CD8-positive, alpha-beta memory T cell (primary cell): Measurements from ENCODE around the gene ARAP2. TPM values are rescaled to one million over a fixed set of nuclear protein-coding genes. Genes with fewer than 3 reads are reported as not detected.

Source experiments
- CTCF ChIA-PET: fragments of 350-600 bp; sonication (Branson Sonifier 250); formaldehyde crosslinking; loops from one replicate; lab custom pipeline; 2021; ENCODE audit warnings: antibody characterized with exemption; lab: Charles Lee
- POLR2A ChIA-PET: fragments of 350-600 bp; sonication (Branson Sonifier 250); formaldehyde crosslinking; loops from one replicate; lab custom pipeline; 2021; ENCODE audit warnings: antibody characterized with exemption; lab: Charles Lee
- DNase-seq, 5 donors: peaks; one replicate each; pipeline versions ENCODE4 v3.0.0 to v3.0.0-alpha.2; 2020 to 2022; ENCODE audit warnings: mixed read lengths in 1 of 5
- H3K27ac ChIP-seq: one replicate; pipeline ENCODE4 v1.7.0; 2013; ENCODE audit warnings: low read depth, mild to moderate bottlenecking, low read length, moderate library complexity
- H3K27me3 ChIP-seq: 2 replicates; pipeline ENCODE4 v1.7.0; 2013; ENCODE audit warnings: low read length, mild to moderate bottlenecking; ENCODE audit not compliant: insufficient read depth, poor library complexity, severe bottlenecking
- H3K36me3 ChIP-seq: 2 replicates; pipeline ENCODE4 v1.7.0; 2013; ENCODE audit warnings: mild to moderate bottlenecking, low read length, moderate library complexity; ENCODE audit not compliant: insufficient read depth
- H3K4me1 ChIP-seq: 2 replicates; pipeline ENCODE4 v1.7.0; 2013; ENCODE audit warnings: mild to moderate bottlenecking, low read length, moderate library complexity; ENCODE audit not compliant: insufficient read depth
- H3K4me3 ChIP-seq: 2 replicates; pipeline ENCODE4 v1.7.0; 2013; ENCODE audit warnings: mild to moderate bottlenecking, low read length
- H3K9me3 ChIP-seq: 2 replicates; pipeline ENCODE4 v1.7.0; 2013; ENCODE audit warnings: mild to moderate bottlenecking, low read length
- H3K27ac Mint-ChIP-seq, 8 donors: one replicate each; pipeline ENCODE4 v1.8.0; 2020 to 2021; ENCODE audit warnings: mixed read lengths in 8 of 8, mild to moderate bottlenecking in 6 of 8, inconsistent platforms in 3 of 8, moderate library complexity in 3 of 8
- H3K27me3 Mint-ChIP-seq, 2 donors: one replicate each; pipeline ENCODE4 v1.8.0; 2020 to 2021; ENCODE audit warnings: mixed read lengths in 2 of 2, mild to moderate bottlenecking in 1 of 2, moderate library complexity in 1 of 2
- H3K36me3 Mint-ChIP-seq, 3 donors: one replicate each; pipeline ENCODE4 v1.8.0; 2020 to 2021; ENCODE audit warnings: mixed read lengths in 3 of 3, inconsistent platforms in 1 of 3, mild to moderate bottlenecking in 1 of 3
- H3K4me1 Mint-ChIP-seq, 3 donors: one replicate each; pipeline ENCODE4 v1.8.0; 2020 to 2021; ENCODE audit warnings: mixed read lengths in 3 of 3, inconsistent platforms in 1 of 3, mild to moderate bottlenecking in 1 of 3
- H3K4me3 Mint-ChIP-seq, 7 donors: one replicate each; pipeline ENCODE4 v1.8.0; 2020 to 2021; ENCODE audit warnings: mixed read lengths in 7 of 7, mild to moderate bottlenecking in 6 of 7, moderate library complexity in 4 of 7, inconsistent platforms in 2 of 7
- H3K9me3 Mint-ChIP-seq, 5 donors: one replicate each; pipeline ENCODE4 v1.8.0; 2020 to 2022; ENCODE audit warnings: mixed read lengths in 5 of 5, mild to moderate bottlenecking in 3 of 5, moderate library complexity in 2 of 5, inconsistent platforms in 1 of 5
- polyA plus RNA-seq: library from polyadenylated mRNA; unstranded; fragments of 300-500 nt; fragmentation: Illumina TruSeq; gene quantifications from one replicate; pipeline ENCODE4 v1.2.3, GENCODE V29; 2021
- total RNA-seq, 2 experiments: library from RNA; stranded (reverse); gene quantifications; one replicate each; pipeline ENCODE4 v1.2.3, GENCODE V29; 2021

Gene ARAP2
- total and polyA plus RNA-seq, 3 experiments from 2014 or later = 44.2 to 49.9 (median 49.7) TPM

DNA sequence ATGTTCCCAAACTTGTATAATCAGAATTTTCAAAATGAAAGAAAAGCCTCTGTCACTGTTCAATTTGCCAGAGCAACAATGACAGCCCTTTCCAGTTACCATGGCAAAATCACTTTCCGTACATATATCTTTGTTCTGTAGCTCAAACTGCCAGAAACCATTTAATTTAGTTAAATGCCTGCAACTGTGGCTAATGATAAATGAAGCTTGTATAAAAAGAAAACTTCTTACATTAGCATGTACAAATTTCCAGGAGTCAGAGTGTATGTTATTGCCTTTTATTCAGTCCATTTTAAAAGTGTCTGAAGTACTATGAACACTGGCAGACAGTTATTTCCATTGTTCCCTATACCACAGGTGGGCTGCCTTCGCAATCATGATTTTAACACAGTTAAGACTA is 30.3 kb downstream of the ARAP2 start:
- Mint-ChIP-seq H3K27ac (peak overlapping the region in 2 of 8 donors; percentile 44 to 50), H3K9me3 (no peaks in the 10 kb centered on the region), H3K4me3 (peak overlapping the region in 3 of 7 donors; percentile 3 to 41 (median 37)), H3K27me3 (no peaks in the 10 kb centered on the region), H3K36me3 (peaks cover 13 to 56% (median 17%) of the 10 kb centered on the region in 3 donors), H3K4me1 (peaks cover 72 to 92% (median 91%) of the 10 kb centered on the region in 3 donors)
- H3K4me3 ChIP-seq = no peak overlapping the region
- ChIA-PET CTCF (interaction anchor here (0.8 to 2.3 kb wide), 4 partner anchors 9 to 30 kb away, joined by 3 to 14 read pairs (median 3); partner anchors contain the start of gene ARAP2), POLR2A (interaction anchor here (0.9 kb wide), 1 partner anchor 9 kb away, joined by 4 read pairs; no protein-coding TSS in a partner anchor)
- peaks cover 21% of the 10 kb centered on the region for H3K4me1 ChIP-seq
- H3K36me3 ChIP-seq = no peaks in the 10 kb centered on the region
- H3K27me3 ChIP-seq = no peaks in the 10 kb centered on the region
- no peak overlapping the region for H3K27ac ChIP-seq
- no peaks in the 10 kb centered on the region for H3K9me3 ChIP-seq
- DNase-seq = no peak

DNA sequence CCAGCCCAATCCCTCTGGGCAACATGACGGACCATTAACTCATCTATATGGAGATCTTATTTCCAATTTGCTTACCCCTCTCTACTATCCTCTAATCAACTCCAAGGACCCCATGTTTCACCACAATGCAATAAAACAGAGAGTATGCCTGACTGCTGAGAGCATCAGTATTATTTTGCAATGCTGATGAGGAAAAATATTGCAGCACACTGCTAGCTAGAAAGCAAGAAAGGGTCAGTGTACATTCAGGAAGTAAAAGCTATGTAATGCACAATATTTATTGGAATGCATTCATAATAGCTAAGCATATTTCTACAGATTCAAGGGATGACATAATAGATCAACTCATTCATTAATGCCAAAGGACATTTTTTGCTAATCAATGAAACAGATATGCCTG is 33.2 kb downstream of the ARAP2 start:
- Histone ChIP-seq H3K4me1 (peaks cover 21% of the 10 kb centered on the region), H3K27me3 (no peaks in the 10 kb centered on the region), H3K4me3 (no peak overlapping the region), H3K36me3 (no peaks in the 10 kb centered on the region), H3K9me3 (no peaks in the 10 kb centered on the region), H3K27ac (no peak overlapping the region)
- Mint-ChIP-seq H3K36me3 (peaks cover 17 to 72% (median 26%) of the 10 kb centered on the region in 3 donors), H3K4me3 (no peak overlapping the region), H3K27ac (peak overlapping the region; percentile 17 to 88 (median 68)), H3K27me3 (no peaks in the 10 kb centered on the region), H3K9me3 (no peaks in the 10 kb centered on the region), H3K4me1 (peaks cover 75 to 98% (median 95%) of the 10 kb centered on the region in 3 donors)
- ChIA-PET CTCF (interaction anchor here (1.3 kb wide), 1 partner anchor 46 kb away, joined by 3 read pairs; no protein-coding TSS in a partner anchor), POLR2A (no interaction called here)
- no peak for DNase-seq

DNA sequence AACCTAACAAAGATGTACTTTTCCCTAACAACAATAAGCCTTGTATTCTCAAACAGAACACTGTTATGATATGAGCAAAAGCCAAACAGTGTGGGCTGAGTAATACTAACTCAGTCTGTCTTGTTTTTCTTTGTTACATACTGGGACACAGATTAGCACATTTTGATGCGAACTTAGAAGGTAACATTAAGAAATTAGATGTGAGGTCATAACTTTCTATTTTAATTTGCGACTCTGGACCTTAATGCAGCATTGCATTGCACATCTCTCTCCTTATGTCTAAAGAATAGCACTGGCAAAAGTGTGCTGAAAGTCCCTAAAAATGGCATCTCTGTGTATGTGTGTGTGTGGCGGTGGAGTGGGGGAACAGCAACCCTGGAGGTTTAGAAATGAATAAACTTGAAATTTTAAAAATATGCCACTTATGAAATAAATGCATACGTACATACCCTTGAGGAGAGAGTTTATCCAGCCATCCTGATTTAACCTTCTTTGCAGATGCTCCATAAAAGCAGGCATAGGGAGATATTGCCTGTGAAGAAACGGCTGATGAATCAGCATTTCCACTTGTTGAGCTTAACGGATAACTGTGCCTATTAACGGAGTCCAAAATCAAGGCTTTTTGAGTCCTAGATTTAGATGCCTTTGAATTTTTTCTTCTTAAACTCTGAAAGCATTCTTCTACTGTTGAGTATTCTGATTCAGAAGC is 34.2 kb downstream of the ARAP2 start:
- H3K4me3 Mint-ChIP-seq = peak overlapping the region; percentile 19 to 71 (median 54)
- H3K9me3 Mint-ChIP-seq = no peaks in the 10 kb centered on the region
- Histone ChIP-seq H3K36me3 (no peaks in the 10 kb centered on the region), H3K27ac (no peak overlapping the region), H3K4me3 (no peak overlapping the region), H3K9me3 (no peaks in the 10 kb centered on the region), H3K4me1 (peaks cover 21% of the 10 kb centered on the region), H3K27me3 (no peaks in the 10 kb centered on the region)
- H3K4me1 Mint-ChIP-seq = peaks cover 77 to 95% (median 95%) of the 10 kb centered on the region in 3 donors
- ChIA-PET CTCF (interaction anchor here (1.3 kb wide), 1 partner anchor 47 kb away, joined by 3 read pairs; no protein-coding TSS in a partner anchor), POLR2A (no interaction called here)
- no peaks in the 10 kb centered on the region for H3K27me3 Mint-ChIP-seq
- peak overlapping the region in 7 of 8 donors; percentile 72 to 96 (median 78) for H3K27ac Mint-ChIP-seq
- DNase-seq = no peak
- H3K36me3 Mint-ChIP-seq = peaks cover 18 to 74% (median 30%) of the 10 kb centered on the region in 3 donors

DNA sequence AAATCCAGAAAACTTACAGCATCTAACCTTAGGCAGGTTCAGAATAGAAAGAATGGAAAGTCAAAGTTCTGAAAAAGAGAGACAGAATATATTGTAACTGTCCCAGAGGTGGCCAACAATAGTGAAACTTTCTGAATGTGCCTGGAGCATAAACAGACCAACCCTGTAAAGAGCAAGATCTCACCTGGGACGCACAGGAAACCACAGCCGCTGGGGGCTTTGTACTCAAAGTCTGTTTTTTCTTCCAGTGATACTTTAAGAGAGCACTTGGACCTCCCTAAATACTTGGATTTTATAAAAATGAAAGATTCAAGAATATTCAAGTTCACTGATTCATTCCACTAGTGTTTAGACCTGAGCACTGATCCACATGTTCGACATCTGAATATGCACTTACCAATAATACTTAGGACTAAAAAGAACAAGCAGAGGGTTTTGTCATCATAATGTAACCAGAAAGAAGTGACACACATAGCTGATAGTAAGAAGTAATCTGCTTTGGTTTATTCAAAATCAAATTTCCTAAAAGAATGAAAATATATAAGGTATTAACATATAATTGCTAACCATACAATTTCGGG is 35.3 kb downstream of the ARAP2 start:
- Histone ChIP-seq H3K9me3 (no peaks in the 10 kb centered on the region), H3K27ac (no peak overlapping the region), H3K4me1 (peaks cover 21% of the 10 kb centered on the region), H3K27me3 (no peaks in the 10 kb centered on the region), H3K4me3 (no peak overlapping the region), H3K36me3 (no peaks in the 10 kb centered on the region)
- peaks cover 23 to 74% (median 33%) of the 10 kb centered on the region in 3 donors for H3K36me3 Mint-ChIP-seq
- peak; percentile 17 to 73 (median 41) for DNase-seq
- H3K27me3 Mint-ChIP-seq = no peaks in the 10 kb centered on the region
- peaks cover 75 to 94% (median 93%) of the 10 kb centered on the region in 3 donors for H3K4me1 Mint-ChIP-seq
- peak overlapping the region; percentile 51 to 84 (median 74) for H3K4me3 Mint-ChIP-seq
- ChIA-PET POLR2A (interaction anchor here (0.6 to 0.9 kb wide), 2 partner anchors 16 to 34 kb away, joined by 3 to 6 read pairs; no protein-coding TSS in a partner anchor), CTCF (interaction anchor here (0.9 to 1.2 kb wide), 2 partner anchors 10 to 190 kb away, joined by 3 read pairs; no protein-coding TSS in a partner anchor)
- H3K9me3 Mint-ChIP-seq = no peaks in the 10 kb centered on the region
- peak overlapping the region; percentile 76 to 96 (median 87) for H3K27ac Mint-ChIP-seq

DNA sequence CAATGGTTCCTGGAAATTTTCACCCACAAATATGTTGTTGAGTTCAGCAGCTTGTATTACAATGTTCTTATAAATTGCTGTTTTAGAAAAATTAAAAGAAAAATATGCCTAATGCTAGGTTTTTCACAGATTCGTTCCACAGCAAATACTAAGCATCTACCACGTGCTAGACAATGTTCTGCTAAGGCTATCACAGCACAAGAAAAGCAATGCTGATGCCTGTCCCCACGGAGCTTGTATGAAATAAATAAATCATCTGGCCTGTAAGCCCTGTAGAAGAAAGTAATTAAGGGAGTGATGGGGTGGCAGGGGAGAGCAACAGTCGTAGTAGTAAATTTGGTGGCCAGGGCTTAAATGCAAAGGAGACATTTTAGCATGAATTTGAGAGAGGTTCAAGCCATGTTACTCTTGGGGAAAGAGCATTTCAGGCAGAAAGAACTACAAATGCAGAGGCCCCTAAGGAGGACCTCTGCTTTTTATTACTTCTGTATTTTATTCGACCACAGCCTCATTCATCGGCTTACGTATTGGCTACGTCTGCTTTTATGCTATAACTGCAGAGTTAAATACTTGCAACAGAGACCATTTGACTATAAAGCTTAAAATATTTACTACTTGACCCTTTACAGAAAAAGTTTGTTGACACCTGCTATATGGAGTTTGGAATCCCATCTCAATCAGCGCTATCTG is 36.3 kb downstream of the ARAP2 start:
- Mint-ChIP-seq H3K27ac (peak overlapping the region; percentile 59 to 96 (median 87)), H3K4me1 (peaks cover 75 to 96% (median 93%) of the 10 kb centered on the region in 3 donors), H3K27me3 (no peaks in the 10 kb centered on the region), H3K4me3 (peak overlapping the region; percentile 2 to 84 (median 74)), H3K36me3 (peaks cover 27 to 75% (median 35%) of the 10 kb centered on the region in 3 donors), H3K9me3 (no peaks in the 10 kb centered on the region)
- ChIA-PET CTCF (interaction anchor here (0.9 to 1.1 kb wide), 2 partner anchors 9 to 192 kb away, joined by 3 read pairs; no protein-coding TSS in a partner anchor), POLR2A (interaction anchor here (0.6 to 0.9 kb wide), 2 partner anchors 15 to 35 kb away, joined by 3 to 6 read pairs; no protein-coding TSS in a partner anchor)
- H3K4me1 ChIP-seq = peaks cover 21% of the 10 kb centered on the region
- no peak overlapping the region for H3K27ac ChIP-seq
- no peak for DNase-seq
- no peaks in the 10 kb centered on the region for H3K36me3 ChIP-seq
- H3K9me3 ChIP-seq = no peaks in the 10 kb centered on the region
- no peak overlapping the region for H3K4me3 ChIP-seq
- no peaks in the 10 kb centered on the region for H3K27me3 ChIP-seq

DNA sequence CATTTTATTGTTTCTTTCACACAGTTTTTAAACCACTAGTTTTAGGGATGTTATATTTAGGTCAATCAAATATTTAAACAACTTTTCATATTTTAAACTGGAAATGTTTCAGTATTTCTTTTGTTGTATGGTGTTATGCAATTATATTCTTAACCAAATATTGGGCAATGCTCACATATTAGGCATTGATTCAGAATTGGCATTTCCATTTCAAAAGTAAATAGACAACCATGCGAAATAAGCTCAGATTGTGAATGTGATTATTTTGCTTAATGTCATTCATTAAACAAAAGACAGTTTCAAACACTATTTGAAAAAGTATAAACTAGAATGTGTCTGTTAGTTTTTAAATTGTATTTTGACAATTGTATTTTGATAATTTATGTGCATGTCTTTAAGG is 36.9 kb downstream of the ARAP2 start:
- Mint-ChIP-seq H3K4me1 (peaks cover 79 to 97% (median 93%) of the 10 kb centered on the region in 3 donors), H3K4me3 (peak overlapping the region in 4 of 7 donors; percentile 45 to 84 (median 60)), H3K27ac (peak overlapping the region in 5 of 8 donors; percentile 59 to 91 (median 78)), H3K36me3 (peaks cover 27 to 74% (median 33%) of the 10 kb centered on the region in 3 donors), H3K9me3 (no peaks in the 10 kb centered on the region), H3K27me3 (no peaks in the 10 kb centered on the region)
- H3K27ac ChIP-seq = no peak overlapping the region
- no peak for DNase-seq
- ChIA-PET CTCF (interaction anchor here (1.1 kb wide), 1 partner anchor 192 kb away, joined by 3 read pairs; no protein-coding TSS in a partner anchor), POLR2A (interaction anchor here (0.7 kb wide), 1 partner anchor 13 kb away, joined by 3 read pairs; no protein-coding TSS in a partner anchor)
- peaks cover 21% of the 10 kb centered on the region for H3K4me1 ChIP-seq
- H3K4me3 ChIP-seq = no peak overlapping the region
- H3K9me3 ChIP-seq = no peaks in the 10 kb centered on the region
- no peaks in the 10 kb centered on the region for H3K27me3 ChIP-seq
- no peaks in the 10 kb centered on the region for H3K36me3 ChIP-seq

DNA sequence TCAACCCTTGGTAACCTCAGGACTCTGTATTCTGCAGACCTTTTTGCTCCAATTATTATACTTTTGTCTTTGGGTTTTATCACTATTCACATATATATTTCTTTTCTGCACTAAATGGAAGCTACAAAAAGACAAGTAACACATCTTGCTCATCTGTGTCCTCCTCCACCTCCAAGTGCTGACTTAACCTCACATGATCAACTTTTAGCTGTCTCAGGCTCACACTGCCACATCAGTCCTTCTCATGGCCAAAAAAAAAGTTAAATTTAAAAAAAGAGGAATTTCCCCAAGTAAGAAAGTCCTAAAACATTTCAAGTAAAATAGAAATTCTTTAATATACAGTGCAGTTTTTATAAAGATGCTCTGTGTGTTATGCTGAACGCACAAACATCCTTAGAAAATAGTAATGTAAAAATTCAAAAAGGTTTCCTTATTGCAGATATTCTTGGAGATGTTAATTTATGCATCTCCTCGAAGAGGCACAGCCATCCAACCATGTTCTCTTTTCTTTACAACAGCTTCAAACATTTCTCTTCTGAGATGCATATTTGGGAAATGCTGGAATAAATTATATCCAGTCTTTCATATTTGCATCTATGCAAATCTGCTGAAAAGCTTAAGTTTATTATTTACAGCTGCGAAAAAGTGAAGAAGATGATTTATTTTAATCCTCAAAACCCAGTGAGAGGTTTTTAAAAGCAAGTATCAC is 37.6 kb downstream of the ARAP2 start:
- peak overlapping the region; percentile 2 to 85 (median 56) for H3K27ac Mint-ChIP-seq
- H3K4me3 Mint-ChIP-seq = peak overlapping the region in 6 of 7 donors; percentile 1 to 66 (median 40)
- no peaks in the 10 kb centered on the region for H3K9me3 Mint-ChIP-seq
- CTCF ChIA-PET = interaction anchor here (1.0 kb wide), 1 partner anchor 193 kb away, joined by 3 read pairs; no protein-coding TSS in a partner anchor
- H3K4me1 Mint-ChIP-seq = peaks cover 76 to 95% (median 91%) of the 10 kb centered on the region in 3 donors
- Histone ChIP-seq H3K27me3 (no peaks in the 10 kb centered on the region), H3K36me3 (no peaks in the 10 kb centered on the region), H3K9me3 (no peaks in the 10 kb centered on the region), H3K4me3 (no peak overlapping the region), H3K27ac (no peak overlapping the region), H3K4me1 (peaks cover 21% of the 10 kb centered on the region)
- peaks cover 27 to 71% (median 33%) of the 10 kb centered on the region in 3 donors for H3K36me3 Mint-ChIP-seq
- POLR2A ChIA-PET = interaction anchor here (0.7 kb wide), 1 partner anchor 13 kb away, joined by 3 read pairs; no protein-coding TSS in a partner anchor
- H3K27me3 Mint-ChIP-seq = no peaks in the 10 kb centered on the region
- DNase-seq = no peak
